Stomach smooth muscle (tissue), 2 donors: ENCODE results near the gene CNTN4.

Experiments
- H3K27ac ChIP-seq: one replicate; pipeline ENCODE4 v1.7.0; 2013; ENCODE audit warnings: mild to moderate bottlenecking, low read length, inconsistent platforms
- H3K27me3 ChIP-seq, 2 donors: one replicate each; pipeline ENCODE4 v1.7.0; 2013; ENCODE audit warnings: low read length in 2 of 2; ENCODE audit not compliant: insufficient read depth in 2 of 2, control insufficient read depth in 1 of 2
- H3K36me3 ChIP-seq, 2 donors: one replicate each; pipeline ENCODE4 v1.7.0; 2013; ENCODE audit warnings: low read length in 2 of 2; ENCODE audit not compliant: control insufficient read depth in 2 of 2, insufficient read depth in 2 of 2
- H3K4me1 ChIP-seq: one replicate; pipeline ENCODE4 v1.7.0; 2013; ENCODE audit warnings: low read length; ENCODE audit not compliant: control insufficient read depth, insufficient read depth
- H3K4me3 ChIP-seq, 2 donors: one replicate each; pipeline ENCODE4 v1.7.0; 2013; ENCODE audit warnings: low read length in 2 of 2
- H3K9ac ChIP-seq, 2 donors: one replicate each; pipeline ENCODE4 v1.7.0; 2013; ENCODE audit warnings: low read length in 2 of 2, mild to moderate bottlenecking in 1 of 2
- H3K9me3 ChIP-seq, 2 donors: one replicate each; pipeline ENCODE4 v1.7.0; 2013; ENCODE audit warnings: low read length in 2 of 2; ENCODE audit not compliant: control insufficient read depth in 2 of 2
- donor health status: healthy.
- donor health status: Pancreatic carcinoma.

Gene CNTN4

DNA sequence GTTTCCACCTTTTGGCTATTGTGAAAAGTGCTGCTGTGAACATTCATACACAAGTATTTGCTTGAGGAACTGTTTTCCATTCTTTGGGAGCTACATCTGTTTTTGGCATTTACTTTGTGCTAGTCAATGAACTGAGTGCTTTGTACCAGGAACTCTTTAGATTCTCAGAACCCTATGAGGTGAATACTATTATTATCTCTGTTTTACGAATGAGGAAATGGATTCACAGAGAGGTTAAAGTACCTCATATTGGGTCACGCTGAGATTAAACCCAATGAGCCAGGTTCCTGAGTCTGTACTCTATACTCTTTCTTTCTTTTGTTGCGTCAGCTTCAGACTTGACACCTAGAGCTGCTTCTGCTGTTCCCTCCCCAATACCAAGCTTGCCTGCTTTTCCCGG lies 358.1 kb downstream of the CNTN4 start:
- no peak overlapping the region for H3K4me3 ChIP-seq
- H3K9me3 ChIP-seq = no peaks in the 10 kb centered on the region
- no peaks in the 10 kb centered on the region for H3K4me1 ChIP-seq
- no peaks in the 10 kb centered on the region for H3K27me3 ChIP-seq
- no peak overlapping the region for H3K27ac ChIP-seq
- no peak overlapping the region for H3K9ac ChIP-seq
- no peaks in the 10 kb centered on the region for H3K36me3 ChIP-seq

DNA sequence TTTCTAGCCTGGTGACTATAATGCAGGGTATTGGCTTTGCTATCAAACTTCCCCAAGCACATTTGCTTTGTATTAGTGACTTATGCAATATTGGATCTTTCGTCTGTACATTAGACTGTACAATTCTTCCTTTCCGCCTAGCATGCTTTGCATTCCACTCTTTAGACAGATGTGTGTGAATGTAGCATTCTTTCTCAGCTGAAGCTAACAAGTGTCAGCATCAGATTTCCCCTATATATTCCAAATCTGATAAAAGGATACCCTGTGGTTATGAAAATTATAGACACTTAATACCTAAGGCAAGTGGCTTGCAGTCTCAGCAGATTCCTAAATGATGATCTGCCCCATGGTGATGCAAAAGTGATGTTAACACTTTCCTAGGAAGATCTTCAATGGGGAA lies 360.1 kb downstream of the CNTN4 start:
- Histone ChIP-seq H3K4me3 (no peak overlapping the region), H3K4me1 (no peaks in the 10 kb centered on the region), H3K27me3 (no peaks in the 10 kb centered on the region), H3K27ac (no peak overlapping the region), H3K9me3 (no peaks in the 10 kb centered on the region), H3K9ac (no peak overlapping the region), H3K36me3 (no peaks in the 10 kb centered on the region)

DNA sequence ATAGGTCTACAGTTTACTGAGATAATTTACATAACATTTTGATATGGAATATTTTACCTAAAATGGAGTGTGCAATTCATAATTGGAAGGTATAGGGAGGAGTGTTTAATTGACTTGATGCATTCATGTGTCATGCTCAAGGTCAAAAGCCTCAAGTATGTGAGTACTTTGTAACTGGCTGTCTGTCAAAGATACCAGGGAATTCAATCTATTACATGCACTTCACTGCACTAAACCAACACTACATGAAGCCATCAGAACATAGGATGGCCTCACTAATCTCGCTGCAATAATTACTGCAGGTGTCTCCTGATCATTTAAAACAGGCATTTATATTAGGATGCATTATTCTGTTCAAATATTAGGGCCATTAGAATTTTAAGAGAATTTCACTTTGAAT lies 367.2 kb downstream of the CNTN4 start:
- H3K9me3 ChIP-seq = no peaks in the 10 kb centered on the region
- H3K9ac ChIP-seq = no peak overlapping the region
- H3K36me3 ChIP-seq = no peaks in the 10 kb centered on the region
- H3K27me3 ChIP-seq = no peaks in the 10 kb centered on the region
- H3K27ac ChIP-seq = no peak overlapping the region
- H3K4me3 ChIP-seq = no peak overlapping the region
- H3K4me1 ChIP-seq = no peaks in the 10 kb centered on the region

- Histone ChIP-seq H3K4me1 (no peaks in the 10 kb centered on the region), H3K27ac (no peak overlapping the region), H3K36me3 (no peaks in the 10 kb centered on the region), H3K27me3 (no peaks in the 10 kb centered on the region), H3K9me3 (no peaks in the 10 kb centered on the region), H3K4me3 (no peak overlapping the region), H3K9ac (no peak overlapping the region)
These were observed 370.1 kb downstream of the CNTN4 start for GRCh38 chr3:2468816-2469215.

GRCh38 chr3:2476996-2477395 lies 378.3 kb downstream of the CNTN4 start:
- H3K27me3 ChIP-seq = no peaks in the 10 kb centered on the region
- H3K27ac ChIP-seq = no peak overlapping the region
- H3K9ac ChIP-seq = no peak overlapping the region
- no peaks in the 10 kb centered on the region for H3K36me3 ChIP-seq
- H3K4me3 ChIP-seq = no peak overlapping the region
- H3K4me1 ChIP-seq = no peaks in the 10 kb centered on the region
- H3K9me3 ChIP-seq = peaks cover 0 to 3% of the 10 kb centered on the region in 2 donors

GRCh38 chr3:2477620-2478019 lies 379.0 kb downstream of the CNTN4 start:
- Histone ChIP-seq H3K27ac (no peak overlapping the region), H3K4me3 (no peak overlapping the region), H3K36me3 (no peaks in the 10 kb centered on the region), H3K9me3 (peaks cover 0 to 3% of the 10 kb centered on the region in 2 donors), H3K27me3 (no peaks in the 10 kb centered on the region), H3K9ac (no peak overlapping the region), H3K4me1 (no peaks in the 10 kb centered on the region)

GRCh38 chr3:2484162-2485026 lies 385.7 kb downstream of the CNTN4 start:
- Histone ChIP-seq H3K4me3 (no peak overlapping the region), H3K9me3 (peaks cover 0 to 2% of the 10 kb centered on the region in 2 donors), H3K4me1 (no peaks in the 10 kb centered on the region), H3K9ac (no peak overlapping the region), H3K27ac (no peak overlapping the region), H3K36me3 (no peaks in the 10 kb centered on the region), H3K27me3 (no peaks in the 10 kb centered on the region)

DNA sequence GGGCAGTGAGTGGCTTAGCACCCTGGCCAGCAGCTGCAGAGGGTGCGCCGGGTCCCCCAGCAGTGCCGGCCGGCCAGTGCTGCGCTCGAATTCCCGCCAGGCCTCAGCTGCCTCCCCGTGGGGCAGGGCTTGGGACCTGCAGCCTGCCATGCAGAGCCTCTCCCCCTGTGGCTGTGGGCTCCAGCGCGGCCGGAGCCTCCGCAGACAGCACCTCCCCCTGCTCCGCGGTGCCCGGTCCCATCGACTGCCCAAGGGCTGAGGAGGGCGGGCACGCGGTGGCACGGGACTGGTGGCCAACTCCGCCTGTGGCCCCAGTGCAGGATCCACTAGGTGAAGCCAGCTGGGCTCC lies 386.3 kb downstream of the CNTN4 start:
- Histone ChIP-seq H3K4me1 (no peaks in the 10 kb centered on the region), H3K9ac (no peak overlapping the region), H3K36me3 (no peaks in the 10 kb centered on the region), H3K27ac (no peak overlapping the region), H3K4me3 (no peak overlapping the region), H3K9me3 (no peaks in the 10 kb centered on the region), H3K27me3 (no peaks in the 10 kb centered on the region)

- Histone ChIP-seq H3K9me3 (no peaks in the 10 kb centered on the region), H3K36me3 (no peaks in the 10 kb centered on the region), H3K27ac (no peak overlapping the region), H3K9ac (no peak overlapping the region), H3K4me1 (no peaks in the 10 kb centered on the region), H3K27me3 (no peaks in the 10 kb centered on the region), H3K4me3 (no peak overlapping the region)
These were observed 397.1 kb downstream of the CNTN4 start for GRCh38 chr3:2495746-2496145.

DNA sequence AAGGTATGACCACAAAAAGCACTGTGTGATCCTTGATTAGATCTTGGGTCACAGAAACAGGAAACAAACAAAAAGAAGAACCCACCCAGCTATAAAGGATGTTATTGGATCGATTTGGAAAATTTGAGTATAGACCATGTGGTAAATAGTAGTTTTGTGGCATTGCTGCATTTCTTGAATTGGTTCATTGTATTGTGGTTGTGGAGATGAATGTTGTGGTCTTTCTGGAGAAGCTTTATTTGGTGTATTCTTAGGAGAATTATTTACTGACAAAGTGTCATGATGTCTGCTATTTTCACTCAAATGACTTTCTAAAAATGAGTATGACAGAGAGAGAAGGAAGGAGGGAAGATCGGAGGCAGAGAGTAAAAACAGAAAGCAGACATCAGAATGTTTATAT lies 406.2 kb downstream of the CNTN4 start:
- Histone ChIP-seq H3K27me3 (no peaks in the 10 kb centered on the region), H3K9me3 (no peaks in the 10 kb centered on the region), H3K9ac (no peak overlapping the region), H3K4me1 (no peaks in the 10 kb centered on the region), H3K4me3 (no peak overlapping the region), H3K36me3 (no peaks in the 10 kb centered on the region), H3K27ac (no peak overlapping the region)

GRCh38 chr3:2506776-2507175 lies 408.1 kb downstream of the CNTN4 start:
- Histone ChIP-seq H3K4me1 (no peaks in the 10 kb centered on the region), H3K9ac (no peak overlapping the region), H3K9me3 (no peaks in the 10 kb centered on the region), H3K27ac (no peak overlapping the region), H3K27me3 (peaks cover 3 to 4% of the 10 kb centered on the region in 2 donors), H3K36me3 (no peaks in the 10 kb centered on the region), H3K4me3 (no peak overlapping the region)
